GM12801 (cell line): Measurements from ENCODE around the gene GPS2.

ENCODE experiments used
- CTCF ChIP-seq: IDR thresholded peaks from one replicate; pipeline ENCODE4 v1.5.1; 2011; ENCODE audit warnings: control low read depth; ENCODE audit not compliant: insufficient read length; ENCODE audit errors: extremely low read depth

The GPS2 gene

GRCh38 chr17:7312432-7313087 is 2.6 kb downstream of the GPS2 start:
- no peak for TF ChIP-seq CTCF

- TF ChIP-seq CTCF, result no peak
These were observed 4.0 kb downstream of the GPS2 start for GRCh38 chr17:7311110-7311705.

GRCh38 chr17:7309628-7310027 is 5.5 kb downstream of the GPS2 start:
- no peak for TF ChIP-seq CTCF

GRCh38 chr17:7308625-7309433 is 6.3 kb downstream of the GPS2 start:
- no peak for TF ChIP-seq CTCF

- no peak for TF ChIP-seq CTCF
These were observed 7.2 kb downstream of the GPS2 start for GRCh38 chr17:7307686-7308624.

- TF ChIP-seq CTCF, result no peak
These were observed 8.1 kb downstream of the GPS2 start, which contains the start of gene EIF5A for GRCh38 chr17:7306911-7307685. TSS of gene EIF5A (plus strand) at chr17:7307628. CDS start at chr17:7309636, 2,008 bp downstream.
